DMS153 (cell line): ENCODE data around the gene SHOC2.
A peak's percentile ranks its signal among the peaks of the same experiment; 100 is the strongest.
"Not testable (repeated sequence)": the region's sequence is repeated elsewhere in the genome, so short reads cannot be mapped to it uniquely, and the experiment has no call there.

Source experiments
- DNase-seq: peaks from one replicate; lab custom pipeline; 2025; lab: John Stamatoyannopoulos, UW

SHOC2 gene

DNA sequence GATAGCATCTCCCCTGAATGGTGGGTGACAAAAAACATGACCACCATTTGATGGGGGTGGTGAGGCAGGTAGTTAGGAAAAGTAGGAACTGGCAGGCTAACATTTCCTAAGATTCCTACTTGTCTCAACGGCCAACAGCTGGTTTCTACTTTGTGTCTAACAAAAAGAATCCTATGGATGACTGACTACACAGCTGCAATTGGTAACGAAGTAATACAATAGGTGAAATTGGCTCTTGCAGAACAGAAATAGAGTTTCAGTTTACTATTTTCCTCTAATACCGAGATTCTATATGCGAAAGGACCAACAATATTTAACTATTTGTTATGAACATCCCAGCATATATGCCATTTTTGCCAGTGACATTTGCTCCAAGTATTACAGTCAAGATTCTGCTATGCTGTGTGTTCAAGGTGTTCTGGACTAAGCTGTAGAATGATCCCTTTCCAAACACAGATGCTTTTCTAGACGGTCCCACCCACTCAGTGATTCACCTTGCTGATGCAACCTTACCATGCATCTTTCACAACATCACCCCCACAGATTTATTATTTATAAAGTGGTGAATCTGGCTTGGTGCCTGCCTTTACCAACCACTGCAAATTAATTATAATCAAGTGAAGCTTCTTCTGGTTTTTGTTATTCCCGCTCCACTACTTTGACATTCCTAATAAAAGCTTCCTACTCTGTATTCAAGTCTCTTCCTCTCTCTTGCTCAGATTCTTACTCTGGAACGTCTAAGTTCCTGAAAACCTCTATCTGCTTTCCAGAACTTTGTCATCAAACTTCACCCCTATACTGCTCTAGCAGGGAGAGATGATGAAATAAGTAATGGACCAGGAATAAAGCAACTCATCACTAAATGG, 17.2 kb upstream of the SHOC2 start:
- no peak for DNase-seq

GRCh38 chr10:110903280-110904278, 15.8 kb upstream of the SHOC2 start:
- no peak for DNase-seq

DNA sequence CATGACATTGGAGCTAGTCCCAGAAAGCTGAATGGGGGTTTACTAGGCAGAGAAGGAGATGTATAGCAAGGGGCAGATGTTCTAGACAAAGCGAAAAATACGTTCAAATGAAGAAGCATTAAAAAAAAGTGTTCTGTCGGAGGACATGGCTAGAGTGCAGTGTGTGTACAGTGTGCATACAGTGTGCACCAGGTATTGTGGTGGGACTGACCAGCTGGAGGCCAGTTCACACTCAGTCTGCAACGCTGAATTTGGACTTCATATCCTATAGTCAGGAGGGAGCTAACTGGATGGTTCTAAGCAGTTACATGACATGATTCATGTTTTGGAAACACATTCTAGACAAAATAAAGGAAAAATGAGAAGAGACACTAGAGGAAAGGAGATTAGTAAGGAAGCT, 9.3 kb upstream of the SHOC2 start:
- no peak for DNase-seq

DNA sequence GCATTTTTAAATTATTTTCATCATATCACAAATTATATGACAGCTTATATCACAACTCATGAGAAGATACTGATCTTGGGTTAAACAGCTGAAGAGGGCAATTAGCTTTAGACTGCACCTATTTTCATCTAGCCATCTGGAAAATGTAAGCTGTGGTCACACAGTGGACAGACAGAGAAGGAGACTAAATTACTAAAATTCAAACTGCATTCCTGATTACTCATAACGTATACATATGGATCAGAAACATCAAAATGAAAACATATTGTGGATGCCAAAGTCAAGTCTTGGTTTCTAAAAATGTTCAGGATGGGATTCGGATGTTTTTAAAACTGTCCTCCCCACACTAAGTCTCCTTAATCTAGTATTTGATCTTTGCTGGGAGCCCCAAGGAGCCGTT, 7.0 kb upstream of the SHOC2 start:
- DNase-seq: no peak

- DNase-seq: no peak
These were observed 5.0 kb upstream of the SHOC2 start for GRCh38 chr10:110914431-110914830.

DNA sequence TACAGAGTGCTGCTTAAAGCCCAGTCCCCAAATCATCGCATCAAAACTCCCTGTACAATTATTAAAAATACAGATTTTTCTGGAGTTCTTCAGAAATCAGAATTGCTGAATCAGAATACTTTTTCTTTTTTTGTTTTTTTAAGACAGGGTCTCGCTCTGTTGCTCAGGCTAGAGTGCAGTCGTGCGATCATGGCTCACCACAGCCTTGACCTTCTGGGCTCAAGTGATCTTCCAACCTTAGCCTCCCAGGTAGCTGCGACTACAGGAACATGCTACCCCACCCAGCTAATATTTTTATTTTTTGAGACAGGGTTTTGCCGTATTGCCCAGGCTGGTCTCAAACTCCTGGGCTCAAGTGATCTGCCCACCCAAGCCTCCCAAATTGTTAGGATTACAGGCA, 4.4 kb upstream of the SHOC2 start:
- no peak for DNase-seq

DNA sequence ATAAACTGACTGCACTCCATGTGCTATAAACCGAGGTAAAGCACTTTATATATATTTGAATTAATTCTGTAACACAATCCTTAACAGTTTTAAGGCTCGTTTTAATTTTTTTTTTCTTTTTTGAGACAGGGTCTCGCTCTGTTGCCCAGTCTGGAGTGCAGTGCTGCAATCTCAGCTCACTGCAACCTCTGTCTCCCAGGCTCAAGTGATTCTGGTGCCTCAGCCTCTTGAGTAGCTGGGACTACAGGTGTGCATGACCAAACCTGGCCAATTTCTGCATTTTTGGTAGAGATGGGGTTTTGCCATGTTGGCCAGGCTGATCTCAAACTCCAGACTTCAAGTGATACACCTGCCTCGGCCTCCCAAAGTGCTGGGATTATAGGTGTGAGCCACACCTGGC, 3.8 kb upstream of the SHOC2 start:
- not testable (repeated sequence) for DNase-seq

- DNase-seq: no peak
These were observed 2.7 kb upstream of the SHOC2 start for GRCh38 chr10:110916554-110917346.

DNA sequence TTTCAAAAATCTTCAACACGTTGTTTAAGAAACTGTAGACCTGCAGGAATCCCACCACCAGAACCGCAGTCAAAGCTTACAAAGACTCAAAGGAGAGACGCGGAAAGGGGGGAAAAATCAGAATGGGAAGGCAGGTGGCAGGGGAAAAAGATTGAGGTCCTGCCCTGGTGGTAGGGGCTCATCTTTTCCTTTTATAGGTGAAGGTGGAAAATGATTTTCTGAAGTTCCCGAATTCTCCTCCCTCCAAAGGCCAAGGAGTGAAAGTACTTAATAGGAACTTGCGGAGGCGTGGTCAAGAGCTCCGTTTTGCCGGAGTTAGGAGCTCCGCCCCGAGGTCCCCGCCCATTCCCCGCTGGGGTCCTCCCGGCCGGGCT, 1.1 kb upstream of the SHOC2 start:
- no peak for DNase-seq

DNA sequence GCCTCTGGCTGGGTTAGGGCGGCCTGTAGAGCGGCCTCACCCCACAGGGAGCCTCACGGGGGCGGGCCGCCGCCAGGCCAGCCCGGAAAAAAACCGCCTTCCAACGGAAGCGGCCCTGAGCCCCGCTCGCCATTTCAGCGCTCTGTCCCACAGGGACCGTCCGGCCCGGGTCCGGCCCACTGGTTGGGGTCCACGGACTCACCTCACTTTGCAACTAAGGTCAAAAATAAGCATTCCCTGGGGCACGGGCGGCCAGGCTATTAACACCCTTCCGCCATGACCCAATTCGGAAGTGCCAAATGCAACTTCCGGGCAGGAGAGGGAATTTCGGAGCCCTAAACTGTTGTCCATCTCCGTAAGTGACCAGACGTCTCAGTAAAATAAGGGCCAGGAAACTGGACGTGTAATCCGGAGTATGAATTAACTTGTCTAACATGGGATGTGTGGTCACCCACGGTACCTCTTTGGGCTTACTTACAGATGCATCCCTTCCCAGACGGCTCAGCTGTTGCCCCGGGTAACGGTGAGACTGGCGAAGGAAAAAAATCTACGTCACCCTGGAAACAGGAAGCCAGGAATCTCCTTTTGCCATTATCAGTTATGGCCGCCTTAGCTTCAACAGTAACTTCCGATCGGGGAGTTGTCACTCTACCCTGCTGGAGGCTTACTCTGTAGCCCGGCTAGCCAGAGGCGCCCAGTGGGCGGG, 608 bp upstream of the SHOC2 start, which contains the start of gene BBIP1:
TSS of gene BBIP1 (minus strand) at position 538 of the 706 bp plus-strand sequence. CDS start 1,023 bp downstream, outside the sequence.
- DNase-seq: peak; percentile 100

DNA sequence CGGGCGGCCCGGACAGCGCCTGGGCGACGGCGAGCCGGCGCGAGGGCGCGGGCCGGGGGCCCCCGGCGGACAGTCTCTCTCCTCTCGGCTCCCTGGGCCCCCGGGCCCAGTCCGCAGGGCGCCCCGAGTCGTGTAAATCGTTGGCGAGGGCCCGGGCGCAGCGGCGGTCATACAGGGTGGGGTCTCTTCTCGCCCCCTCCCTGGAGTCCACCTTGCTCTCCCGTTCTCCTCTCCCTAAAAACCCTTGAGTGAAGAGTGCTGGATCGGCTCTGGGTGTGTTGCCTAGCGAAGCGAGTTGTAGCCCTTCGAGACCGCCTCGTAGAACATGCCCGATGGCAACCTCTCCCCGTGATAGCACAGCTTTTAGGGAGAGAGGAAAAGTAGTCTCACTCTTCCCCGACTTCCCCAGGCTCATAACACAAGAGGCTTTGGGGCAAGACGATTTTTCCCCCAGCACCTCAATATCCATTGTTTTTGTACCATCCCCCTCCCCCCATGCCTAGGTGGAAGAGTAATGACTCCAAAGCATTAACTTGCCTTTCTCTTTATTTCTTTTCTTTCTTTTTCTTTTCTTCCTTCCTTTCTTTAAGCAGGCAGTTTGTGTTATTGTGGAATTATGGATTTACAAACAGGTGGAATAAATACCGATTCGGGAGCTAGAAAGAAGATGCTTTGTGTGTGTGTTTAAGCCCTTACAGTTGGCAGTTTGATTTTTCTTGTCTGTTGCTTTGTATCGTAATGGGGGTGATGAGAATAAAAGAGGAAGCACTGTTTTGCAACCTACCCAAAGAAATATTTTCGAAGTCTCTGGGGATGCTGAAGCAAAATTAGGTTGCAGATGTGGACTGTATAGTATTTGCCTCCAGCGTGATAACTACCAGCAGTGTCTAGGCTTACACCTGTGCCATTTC, 822 bp downstream of the SHOC2 start:
- DNase-seq: no peak

GRCh38 chr10:110923856-110924493, 4.6 kb downstream of the SHOC2 start:
- no peak for DNase-seq

DNA sequence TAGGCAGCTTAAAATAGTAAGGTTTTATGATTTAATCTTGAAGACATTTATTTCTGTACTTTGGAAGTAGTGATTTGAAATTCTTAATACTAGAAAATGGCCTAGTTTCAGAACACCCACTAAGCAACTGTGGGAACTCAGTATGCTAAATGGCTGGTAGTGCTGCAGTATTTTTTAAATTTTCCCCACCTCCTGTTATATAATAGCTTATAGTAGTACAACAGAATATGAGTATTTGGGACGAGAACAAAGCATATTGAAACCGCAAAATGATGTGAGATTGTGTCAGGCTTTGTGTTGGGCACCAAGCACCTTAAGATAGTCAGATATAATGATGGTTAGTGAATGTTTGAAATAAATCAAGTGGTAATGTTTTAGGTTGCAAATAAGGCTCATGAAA, 8.1 kb downstream of the SHOC2 start:
- no peak for DNase-seq

- no peak for DNase-seq
These were observed 12.5 kb downstream of the SHOC2 start for GRCh38 chr10:110931769-110932381.

- no peak for DNase-seq
These were observed 13.2 kb downstream of the SHOC2 start for GRCh38 chr10:110932505-110933180.

DNA sequence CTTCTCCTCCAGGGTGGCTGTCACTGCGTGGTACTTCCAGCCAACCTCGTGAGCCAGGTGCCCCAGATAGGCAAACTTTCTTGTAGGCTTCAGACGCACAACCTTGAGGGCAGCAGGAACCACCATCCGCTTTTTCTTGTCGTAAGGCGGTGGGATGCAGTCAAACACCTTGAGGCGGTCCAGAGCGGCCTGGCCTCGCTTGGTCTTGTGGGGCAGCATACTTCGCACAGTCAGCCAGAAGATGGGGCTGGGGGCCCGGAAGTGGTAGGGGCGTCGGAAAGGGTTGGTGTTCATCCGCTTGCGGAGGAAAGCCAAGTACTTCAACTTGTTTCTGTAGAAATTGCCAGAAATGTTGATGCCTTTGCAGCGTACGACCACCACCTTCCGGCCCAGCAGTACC, 17.4 kb downstream of the SHOC2 start:
- no peak for DNase-seq

DNA sequence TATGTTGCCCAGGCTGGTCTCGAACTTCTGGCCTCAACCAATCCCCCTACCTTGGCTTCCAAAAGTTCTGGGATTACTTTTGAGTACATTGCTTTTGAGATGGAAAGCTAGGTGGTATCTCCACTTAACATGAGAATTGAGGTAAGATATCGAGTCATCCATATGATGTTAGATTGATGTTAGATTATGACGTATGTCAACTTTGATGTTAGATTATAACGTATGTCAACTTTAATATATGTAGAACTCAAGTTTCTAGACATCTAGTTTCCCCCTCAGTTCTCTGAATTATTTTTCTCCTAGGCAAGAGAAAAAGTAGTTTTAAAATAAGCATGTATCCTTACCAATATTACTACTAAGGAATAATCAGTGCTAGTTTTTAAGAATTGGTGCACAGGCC, 20.0 kb downstream of the SHOC2 start:
- no peak for DNase-seq

DNA sequence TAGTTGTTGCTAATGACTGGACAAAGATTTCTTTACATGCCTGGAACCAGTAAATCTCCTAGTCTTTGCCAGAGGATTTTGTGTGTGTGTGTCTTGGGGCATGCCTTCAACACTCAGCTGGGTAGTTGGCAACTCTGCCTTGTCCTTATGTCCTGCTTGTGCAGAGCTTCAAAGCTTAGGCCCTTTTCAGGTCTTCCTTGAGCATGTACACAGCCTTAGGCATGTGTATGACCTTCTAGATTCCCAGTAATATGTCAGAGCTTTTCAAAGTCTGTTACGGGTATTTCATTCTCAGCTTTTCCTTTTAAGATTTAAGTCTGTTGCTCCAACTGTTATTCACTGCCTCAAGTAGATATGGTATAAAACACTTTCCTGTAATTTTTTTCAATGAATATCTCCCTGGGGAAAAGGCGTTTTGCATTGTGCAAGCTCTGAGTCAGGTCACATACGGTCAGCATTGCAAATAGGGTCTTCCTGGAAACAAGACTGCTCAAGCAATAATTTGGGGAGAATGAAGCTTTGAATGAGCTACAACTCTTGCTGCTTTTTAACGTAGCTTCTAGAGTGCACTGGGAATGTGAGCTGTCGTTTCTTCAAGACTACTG, 25.5 kb downstream of the SHOC2 start:
- no peak for DNase-seq
